Stimulated activated CD8-positive, alpha-beta memory T cell treated with anti-CD3 and anti-CD28 coated beads, Interleukin-12 subunit alpha, Interleukin-12 subunit beta, amount 100 ng/mL, for 24 hours (primary cell): ENCODE data around the gene ELL.

Experiments
- DNase-seq: peaks from one replicate; pipeline ENCODE4 v3.0.0-alpha.2; 2020; ENCODE audit errors: extremely low read depth

ELL gene

DNA sequence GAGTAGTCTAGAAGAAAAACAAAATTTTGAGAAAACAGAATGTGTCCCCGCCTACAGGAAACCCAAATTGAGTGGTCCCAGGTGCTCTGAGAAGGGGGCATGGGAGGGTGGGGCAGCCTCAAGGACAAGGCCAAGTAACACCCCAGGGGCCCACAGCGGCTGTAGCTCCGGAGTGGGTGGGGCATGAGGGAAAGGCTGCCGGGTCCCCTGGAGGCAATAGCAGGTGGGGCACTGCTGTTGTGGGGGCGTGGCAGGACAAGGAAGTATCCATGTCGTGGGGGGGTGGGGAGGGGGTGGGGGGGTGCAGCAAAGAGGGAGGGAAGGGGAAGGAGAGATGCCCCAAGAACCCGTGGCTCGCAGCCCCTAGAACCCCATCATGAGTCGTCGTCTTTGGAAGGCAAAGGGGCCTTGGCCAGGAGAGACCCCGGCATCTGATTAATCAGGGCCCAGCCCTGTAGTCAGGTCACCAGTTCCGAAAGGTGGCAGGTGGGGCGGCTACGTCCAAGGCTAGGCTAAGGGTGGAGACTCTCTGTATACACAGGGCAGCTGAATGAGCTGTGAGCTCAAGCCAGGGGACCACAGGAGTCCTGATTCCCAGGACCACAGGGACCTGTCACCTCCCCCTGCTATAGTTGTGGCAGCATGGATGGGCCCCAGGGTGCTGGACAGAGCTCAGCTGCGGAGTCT, 76.5 kb downstream of the ELL start:
- no peak for DNase-seq

DNA sequence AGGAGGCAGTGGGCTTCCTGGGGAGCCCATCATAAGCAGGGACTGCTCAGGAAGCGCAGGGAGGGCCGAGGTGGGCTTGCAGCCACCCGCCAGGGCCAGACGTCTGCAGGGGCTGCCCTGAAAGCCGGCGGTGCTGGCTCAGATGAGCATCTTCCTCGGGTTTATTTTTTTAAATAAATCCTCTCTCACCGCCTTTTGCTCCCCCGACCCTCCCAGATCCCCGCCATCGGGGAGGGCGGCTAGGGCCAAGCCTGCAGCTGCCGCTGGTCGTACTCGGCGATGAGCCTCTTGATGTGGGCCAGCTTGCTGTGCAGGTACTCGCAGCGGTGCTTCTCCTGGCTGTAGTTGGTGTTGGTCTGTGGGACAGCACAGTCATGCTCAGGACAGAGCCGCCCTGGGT, 77.4 kb downstream of the ELL start:
- no peak for DNase-seq

DNA sequence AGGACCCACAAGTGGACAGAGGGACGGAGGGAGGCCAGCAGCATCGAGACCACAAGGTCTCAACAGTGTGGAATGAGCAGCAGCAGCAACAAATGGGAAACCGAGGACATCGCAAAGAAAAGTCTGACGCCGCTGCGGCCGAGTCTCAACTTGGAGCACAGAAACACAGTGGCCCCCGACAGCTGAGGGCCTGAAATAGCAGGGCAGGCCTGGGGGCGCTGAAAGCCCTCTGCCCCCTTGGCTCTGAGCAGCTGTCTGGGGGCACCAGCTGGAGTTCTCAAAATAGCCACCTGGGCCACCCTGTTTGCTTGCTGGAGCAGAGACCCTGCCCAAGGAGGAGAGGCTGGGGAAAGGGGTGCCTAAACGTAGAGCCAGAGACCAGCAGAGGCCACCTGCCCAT, 78.0 kb downstream of the ELL start:
- DNase-seq, result no peak

DNA sequence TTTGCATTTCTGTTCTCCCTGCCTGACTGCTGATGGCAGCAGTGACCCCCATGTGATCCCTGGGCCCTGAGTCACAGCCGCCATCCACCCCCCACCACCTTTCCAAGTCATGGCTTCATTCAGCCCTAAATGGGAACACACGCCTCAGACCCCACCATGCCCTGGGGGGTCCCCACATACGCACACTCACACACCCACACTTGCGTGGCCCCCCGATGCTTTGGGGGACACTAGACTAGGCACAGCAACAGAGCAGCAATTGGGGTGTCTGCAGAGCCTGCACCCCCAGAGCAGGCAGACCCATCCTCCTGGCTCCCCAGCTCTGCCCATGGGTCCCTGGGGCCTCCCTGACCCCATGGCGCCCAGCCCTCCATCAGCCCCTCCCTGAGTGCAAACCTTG, 78.5 kb downstream of the ELL start:
- no peak for DNase-seq

DNA sequence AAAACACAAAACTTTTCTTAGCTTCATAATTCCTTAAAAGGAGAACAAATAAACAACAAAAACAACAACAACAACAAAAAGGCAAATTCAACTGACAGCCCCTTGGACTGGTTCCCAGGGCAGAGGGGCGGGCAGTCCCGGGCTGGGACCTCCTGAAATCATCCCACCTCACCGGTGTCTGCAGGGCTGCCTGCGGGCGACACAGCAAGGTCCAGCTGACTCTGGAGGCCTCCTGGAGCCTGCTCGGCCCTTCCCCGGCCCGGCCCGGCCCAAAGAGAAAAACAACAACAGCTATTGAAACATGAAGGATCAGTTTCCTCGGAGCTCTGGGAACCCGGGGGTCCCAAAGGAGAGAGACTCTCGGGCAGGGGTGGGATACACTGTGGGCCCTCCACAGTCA, 78.9 kb downstream of the ELL start:
- no peak for DNase-seq

DNA sequence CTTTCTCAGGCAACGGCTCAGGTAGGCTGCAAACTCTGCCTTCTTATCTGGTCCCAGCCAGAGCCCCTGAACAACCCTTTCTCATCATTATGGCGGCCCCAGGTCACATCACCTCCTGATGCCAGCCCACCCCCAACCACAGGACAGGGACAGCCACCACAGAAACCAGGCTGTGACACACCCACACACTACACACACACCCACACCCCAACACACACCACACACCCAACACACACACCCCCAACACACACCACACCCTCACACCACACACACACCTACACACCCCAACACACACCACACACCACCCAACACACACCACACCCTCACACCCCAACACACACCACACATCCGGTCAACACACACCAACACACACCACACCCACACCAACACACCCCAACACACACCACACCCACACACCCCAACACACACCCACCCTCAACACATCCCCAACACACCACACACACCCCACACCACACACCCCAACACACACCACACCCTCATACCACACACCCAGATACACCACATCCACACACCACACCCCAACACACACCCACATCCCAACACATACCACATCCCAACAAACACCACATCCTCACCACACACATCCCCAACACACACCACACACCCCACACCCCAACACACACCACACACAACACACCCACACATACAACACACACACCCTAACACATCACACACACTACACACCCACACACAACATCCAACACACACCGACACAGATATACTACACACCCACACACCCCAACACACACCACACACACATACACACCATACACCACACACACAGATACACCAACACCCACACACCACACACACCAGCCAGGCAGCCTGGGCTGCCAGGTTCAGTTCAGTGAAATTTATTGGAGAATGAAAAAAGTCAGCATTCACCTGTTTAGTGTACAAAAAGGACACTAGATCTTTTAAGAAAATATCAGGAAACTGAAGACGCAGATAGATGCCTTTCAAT, 79.8 kb downstream of the ELL start:
- DNase-seq, result no peak

DNA sequence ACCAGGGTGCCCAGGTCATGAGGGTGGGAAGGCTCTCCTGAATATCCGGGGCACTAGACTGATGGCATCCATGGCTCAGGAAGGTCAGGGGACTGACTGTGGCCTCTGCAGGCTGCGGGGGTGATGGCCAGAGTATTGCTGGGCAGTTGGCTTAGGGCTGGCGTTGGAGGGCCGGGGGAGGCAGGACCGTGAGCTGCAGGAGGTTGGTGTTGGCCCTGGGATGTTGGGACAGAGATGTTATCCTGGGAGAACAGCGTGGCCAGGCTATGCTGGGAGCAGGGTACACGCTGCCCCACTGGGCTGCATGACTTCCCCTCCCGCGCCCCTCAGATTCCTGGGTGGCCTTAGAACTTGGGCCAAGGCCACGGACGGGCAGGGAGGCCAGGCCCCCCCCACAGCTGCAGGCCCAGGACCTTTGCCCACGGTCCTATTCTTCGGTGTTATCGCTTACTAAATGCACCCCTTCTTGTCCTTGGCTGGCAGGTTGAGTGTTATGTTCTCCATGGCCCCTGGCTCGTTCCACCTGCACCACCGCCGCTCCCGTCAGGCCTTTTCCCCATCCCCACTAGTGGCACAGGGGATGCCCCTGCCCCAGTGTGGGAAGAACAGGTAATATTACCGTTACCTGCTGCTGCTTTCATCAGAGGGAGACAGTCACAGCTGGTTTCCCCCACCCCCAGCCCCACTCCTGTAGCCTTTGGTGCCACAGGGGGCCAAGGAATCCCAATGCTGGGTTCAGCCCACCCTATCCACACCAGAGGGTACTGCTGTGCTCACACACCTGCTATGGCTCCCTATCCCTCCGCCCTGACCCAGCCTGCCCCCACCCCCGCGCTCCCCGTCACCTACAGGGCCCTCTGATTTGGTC, 80.7 kb downstream of the ELL start:
- DNase-seq, result no peak

DNA sequence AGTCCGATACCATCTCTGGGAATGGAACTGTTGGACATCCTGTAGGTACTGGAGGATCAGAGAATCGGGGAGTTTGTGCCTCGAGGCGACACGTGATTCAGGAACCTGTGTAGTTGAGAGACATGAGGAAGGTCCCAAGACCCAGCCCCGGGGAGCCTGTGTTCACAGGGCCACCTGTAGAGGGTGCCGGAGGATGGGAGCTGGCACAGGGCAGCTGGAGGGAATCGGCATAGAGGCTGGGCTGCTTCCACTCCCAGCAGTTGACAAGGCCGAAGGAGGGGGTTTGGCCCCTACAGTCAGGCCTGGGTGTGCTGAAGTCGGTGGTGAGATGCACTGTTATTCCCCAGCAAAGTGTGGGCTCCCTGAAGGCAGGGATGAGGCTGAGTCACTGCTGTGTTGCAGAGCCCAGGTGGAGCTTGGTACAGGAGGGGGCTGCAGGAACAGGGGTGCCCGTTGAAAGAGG, 81.4 kb downstream of the ELL start:
- DNase-seq, result no peak

DNA sequence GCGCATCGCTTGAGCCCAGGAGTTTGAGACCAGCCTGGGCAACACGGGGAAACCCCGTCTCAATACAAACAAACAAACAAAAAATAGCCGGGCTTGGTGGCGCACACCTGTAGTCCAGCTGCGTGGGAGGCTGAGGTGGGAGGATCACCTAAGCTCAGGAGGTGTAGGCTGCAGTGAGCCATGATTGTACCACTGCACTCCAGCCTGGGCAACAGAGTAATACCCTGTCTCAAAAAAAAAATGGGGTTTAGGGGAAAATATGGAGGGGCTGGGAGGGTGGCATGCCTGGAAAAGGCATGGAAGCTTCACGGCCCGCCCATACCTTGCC, 82.0 kb downstream of the ELL start:
- no peak for DNase-seq

DNA sequence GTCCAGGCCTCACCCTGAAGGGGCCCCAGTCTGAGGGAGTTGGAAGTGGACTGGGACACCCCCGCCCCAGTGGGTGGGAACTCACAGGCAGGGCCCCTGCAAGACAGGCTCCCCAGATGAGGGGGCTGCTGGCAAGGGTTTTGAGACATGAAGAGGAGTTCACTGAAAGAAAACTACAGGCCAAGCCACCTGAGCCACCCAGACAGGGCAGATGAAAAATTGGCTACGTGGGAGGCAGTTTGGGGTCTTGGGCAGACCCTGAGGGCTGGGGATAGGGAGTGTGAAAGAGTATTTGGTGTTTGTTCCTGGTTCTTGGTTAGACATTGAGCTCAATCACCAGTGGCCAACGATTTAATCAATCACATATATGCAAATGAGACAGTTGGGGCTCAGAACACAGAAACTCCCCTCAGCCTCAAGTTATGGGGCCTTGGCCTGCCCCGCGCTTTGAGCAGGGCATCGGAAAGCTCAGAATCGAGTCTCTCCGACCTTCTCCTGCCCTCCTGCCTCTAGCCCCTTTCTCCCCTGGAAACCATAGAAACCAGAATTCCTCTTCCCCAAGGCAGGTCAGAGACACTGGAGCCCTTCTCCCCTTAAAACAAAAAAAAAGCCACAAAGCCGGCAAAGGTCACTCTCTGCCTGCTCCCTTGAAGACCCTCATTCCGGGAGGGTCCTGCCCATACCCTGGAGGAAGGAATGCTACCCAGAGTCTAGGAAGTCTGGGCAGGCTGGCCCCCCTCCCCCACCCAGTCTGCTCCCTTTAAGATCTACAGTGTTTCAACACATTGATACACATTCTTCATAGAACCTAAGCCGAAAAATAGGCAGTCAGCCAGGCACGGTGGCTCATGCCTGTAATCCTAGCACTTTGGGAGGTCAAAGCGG, 82.6 kb downstream of the ELL start:
- DNase-seq, result no peak

DNA sequence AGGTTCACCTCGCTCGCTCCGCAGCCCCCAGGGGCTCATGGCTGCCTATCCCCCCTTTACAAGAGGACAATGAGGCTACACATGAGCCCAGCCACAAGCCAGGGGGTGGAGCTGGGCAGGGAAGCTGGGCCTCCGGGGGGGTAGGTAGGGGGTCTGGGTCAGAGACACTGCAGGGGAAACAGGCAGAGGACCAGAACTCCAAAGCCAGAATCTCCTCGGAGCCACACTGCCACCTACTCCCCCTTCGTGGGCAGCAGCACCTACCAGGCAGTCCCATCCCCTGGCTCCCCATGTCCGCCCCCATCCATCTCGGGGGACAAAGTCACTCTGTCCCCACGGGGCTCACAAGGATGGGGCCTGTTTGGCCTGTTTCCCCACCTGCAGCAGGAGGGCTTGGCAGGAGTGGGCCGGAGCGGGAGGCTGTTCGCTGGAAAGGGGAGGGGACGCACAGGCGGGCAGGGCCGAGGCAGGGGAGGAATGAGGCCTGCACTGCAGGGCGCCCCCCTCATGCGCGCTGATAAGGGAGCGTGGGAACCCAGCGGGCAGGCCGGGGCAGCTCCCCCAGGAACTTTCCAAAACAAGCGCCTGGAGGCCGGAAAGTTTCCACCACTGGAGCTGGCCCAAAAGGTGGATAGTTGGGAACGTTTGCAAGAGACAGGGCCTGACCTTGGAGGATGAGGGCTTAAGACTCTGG, 83.4 kb downstream of the ELL start:
- DNase-seq, result no peak

DNA sequence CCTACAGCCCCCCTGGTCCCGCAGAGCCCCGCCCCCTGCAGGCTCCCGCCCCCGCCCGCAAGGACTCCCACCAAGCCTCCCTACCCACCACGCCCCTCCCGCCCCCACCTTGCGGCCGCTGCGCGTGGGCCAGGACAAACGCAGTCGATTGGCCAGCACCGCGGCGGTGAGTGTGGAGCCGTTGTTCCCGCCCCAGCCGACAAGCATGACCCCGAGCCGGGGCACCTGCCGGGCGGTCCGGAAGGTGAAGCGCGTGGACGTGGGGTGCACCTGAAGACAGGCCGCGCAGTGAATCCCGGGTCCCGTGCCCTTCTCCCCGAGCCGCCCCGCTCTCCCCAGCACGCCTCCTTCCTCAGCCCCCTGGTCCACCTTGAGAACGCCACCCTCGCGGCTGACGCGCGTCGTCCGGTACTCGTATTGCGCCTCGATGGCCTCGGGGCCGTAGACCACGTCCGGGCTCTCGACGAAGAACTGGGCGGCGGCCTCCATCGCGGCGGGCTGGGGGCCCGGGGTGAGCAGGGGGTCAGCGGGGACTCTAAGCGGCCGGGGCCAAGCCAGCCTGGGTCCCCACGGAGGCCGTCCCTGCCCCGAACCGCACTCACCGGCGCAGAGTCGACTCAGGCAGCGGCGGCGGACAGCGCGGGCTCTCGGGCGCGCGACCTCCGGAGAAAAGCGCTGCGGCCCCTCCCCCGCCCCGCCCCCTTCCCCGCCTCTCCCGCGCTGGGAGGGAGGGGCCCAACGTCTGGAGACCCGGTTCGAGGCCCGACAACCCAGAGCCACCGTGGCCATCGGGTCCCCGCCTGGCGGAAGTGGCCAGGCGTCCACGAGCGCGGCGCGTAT, 84.2 kb downstream of the ELL start, which contains the start of gene ISYNA1:
Gene ISYNA1, minus strand, starts transcription at position 643 of the 840 bp plus-strand sequence. Its CDS starts 154 bp downstream, at position 489.
- DNase-seq, result no peak

DNA sequence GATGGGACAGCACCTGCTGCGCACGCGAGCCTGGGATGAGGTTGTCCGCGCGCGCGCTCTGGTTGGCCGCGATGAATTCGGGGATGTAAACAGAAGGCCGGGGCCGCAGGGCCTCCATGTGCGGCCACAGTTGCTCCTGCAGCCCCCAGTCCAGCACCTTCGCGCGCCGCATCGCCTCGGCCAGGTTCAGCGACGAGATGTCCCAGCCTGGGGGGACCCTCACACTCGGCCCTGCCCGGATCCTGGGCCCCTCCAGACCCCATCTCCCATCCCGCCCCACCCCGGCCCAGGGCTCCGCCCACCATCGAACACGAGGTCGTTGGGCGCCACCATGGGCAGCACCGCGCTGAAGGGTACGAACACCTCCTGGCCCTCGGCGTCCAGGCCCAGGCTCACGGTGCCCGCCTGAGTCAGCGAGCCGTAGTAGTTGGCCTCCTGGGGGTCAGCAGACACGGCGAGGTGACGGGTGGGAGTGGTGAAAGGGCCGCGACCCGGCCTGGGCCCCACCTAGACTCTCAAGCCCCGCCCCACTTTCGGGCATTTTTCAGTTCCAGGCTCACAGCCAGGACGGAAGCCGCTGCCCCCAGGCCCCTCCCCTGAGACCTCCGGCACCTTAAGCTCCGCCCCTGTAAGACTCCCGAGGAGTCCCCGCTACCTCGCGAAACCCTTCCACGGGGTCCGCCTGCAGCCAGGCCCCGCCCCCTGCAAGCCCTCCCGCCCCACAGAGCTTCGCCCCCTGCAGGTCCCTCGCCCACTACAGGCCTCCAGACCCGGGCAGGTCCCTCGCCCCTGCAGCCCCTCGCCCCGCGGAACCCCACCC, 85.0 kb downstream of the ELL start:
- no peak for DNase-seq

DNA sequence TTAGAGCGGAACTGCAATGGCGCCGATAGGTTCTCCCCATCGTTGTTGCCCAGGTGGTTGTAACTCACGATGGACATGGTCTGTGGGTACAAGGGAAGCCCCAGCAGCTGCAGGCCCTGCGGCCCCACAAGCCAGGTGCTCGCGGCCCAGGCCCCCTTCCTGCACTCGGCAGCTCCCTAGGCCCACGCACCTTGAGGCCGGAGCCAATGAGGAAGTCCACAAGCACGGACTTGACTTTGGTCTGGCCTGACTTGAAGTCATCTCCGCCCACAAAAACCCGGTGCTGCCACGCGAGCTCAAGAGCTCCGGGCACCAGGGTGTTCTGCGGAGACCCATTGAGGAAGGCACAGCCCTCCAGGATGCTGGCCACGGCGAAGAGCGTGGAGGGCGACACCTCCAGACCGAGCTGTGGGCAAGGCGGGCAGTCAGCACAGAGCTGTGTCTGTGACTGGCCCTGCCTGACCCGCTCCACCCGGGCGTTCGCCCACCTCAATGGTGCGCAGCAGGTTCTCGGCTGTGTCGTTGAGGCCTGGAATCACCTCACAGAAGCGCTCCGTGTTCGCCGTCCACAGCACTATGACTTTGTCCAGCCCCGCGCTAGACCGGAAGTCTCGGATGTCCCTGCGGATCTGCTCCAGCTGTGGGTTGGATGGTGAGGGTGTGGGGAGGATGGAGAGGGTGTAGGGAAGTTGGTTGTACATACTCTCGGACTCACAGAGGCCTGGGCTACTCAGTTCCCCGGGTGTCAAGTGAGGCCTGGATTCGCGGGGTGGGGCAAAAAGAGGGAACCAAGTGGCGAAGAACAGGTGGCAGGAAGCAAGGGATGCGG, 85.8 kb downstream of the ELL start:
- no peak for DNase-seq

DNA sequence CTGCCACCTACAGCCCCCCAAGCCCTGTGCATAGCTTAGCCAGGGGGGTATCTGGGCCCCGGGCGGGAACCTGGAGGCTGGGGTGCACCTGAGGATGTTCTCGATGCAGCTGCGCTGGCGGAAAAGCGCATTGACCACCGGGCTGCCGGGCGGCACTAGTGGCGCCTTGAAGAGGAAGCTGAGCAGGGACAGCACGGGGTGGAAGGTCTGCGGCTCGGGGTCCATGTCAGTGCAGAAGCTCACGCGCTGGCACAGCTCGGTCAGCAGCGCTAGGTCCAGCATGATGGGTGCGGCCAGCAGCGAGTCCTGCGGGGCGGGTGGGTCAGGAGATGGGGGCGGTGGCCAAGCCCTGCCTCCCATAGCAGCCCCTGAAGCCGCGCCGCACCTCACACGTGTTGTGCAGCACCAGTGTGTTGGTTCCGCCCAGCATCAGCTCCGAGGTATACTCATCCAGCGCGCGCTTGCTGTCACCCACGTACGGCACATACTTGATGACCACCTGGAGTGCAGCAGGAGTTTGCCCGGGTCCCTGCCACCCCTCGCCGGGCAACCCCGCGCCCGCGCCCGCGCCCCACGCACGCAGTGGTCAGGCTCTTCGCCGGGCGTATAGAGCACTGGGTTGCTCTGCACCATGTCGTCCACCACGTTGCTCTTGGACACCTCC, 86.6 kb downstream of the ELL start:
- no peak for DNase-seq

DNA sequence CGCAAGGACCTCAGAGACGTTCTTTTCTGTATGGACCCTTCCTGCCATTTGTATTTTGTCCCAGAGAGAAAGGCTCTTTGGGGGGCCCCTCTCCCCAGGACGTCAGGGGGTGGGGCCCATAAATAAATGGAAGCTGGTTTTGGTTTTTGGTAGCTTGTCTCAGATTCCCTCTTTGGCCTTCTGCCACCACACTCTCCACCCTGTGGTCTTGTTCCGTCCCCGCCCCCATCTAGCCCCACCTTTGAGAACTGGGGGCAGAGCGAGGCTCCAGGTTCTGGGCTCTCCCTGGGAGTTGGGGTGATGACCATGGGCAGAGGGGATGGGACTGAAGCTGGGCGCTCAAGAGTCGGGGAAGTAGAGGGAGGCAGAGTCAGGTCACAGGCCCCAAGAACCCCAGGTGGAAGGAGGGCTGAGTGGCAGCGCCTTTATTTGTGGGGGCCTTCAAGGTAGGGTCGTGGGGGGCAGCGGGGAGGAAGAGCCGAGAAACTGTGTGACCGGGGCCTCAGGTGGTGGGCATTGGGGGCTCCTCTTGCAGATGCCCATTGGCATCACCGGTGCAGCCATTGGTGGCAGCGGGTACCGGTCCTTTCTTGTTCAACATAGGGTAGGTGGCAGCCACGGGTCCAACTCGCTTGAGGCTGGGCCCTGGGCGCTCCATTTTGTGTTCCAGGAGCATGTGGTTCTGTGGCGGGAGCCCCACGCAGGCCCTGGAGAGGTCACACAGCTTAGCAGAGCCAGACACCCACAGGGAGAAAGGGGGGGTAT, 87.3 kb downstream of the ELL start:
- DNase-seq, result no peak
